Tibial nerve (tissue), 4 donors: ENCODE data around the gene KATNAL2. TPM values are rescaled to one million over a fixed set of nuclear protein-coding genes. Genes with fewer than 3 reads are reported as not detected.

ENCODE experiments used
- DNase-seq, 2 donors: peaks; one replicate each; pipeline ENCODE4 v3.0.0-alpha.2; 2019; ENCODE audit warnings: low spot score in 2 of 2
- H3K27ac ChIP-seq, 4 donors: fragments of 200-600 bp; sonication (generic) in 3 of 4; one replicate each; pipeline ENCODE4 v1.5.1; 2017 to 2019; ENCODE audit warnings: mild to moderate bottlenecking in 1 of 4
- H3K27me3 ChIP-seq, 2 donors: fragments of 200-600 bp; sonication (generic) in 1 of 2; one replicate each; pipeline versions ENCODE4 v1.5.1 to v1.6.0; 2017 to 2019
- H3K36me3 ChIP-seq, 3 donors: fragments of 200-600 bp; sonication (generic); one replicate each; pipeline ENCODE4 v1.5.1; 2018 to 2019
- H3K4me1 ChIP-seq, 4 donors: fragments of 200-600 bp; sonication (generic) in 3 of 4; one replicate each; pipeline ENCODE4 v1.5.1; 2017 to 2019
- H3K4me3 ChIP-seq, 4 donors: fragments of 200-600 bp; sonication (generic) in 3 of 4; one replicate each; pipeline ENCODE4 v1.5.1; 2017 to 2019; ENCODE audit warnings: mild to moderate bottlenecking in 1 of 4, moderate library complexity in 1 of 4
- H3K9me3 ChIP-seq, 4 donors: fragments of 200-600 bp; sonication (generic) in 3 of 4; one replicate each; pipeline ENCODE4 v1.5.1; 2017 to 2019
- EP300 ChIP-seq, 2 donors: sonication (generic); formaldehyde crosslinking; IDR thresholded peaks; one replicate each; pipeline ENCODE4 v1.6.1; 2017; ENCODE audit warnings: antibody characterized with exemption in 2 of 2, mild to moderate bottlenecking in 1 of 2
- POLR2A ChIP-seq, 2 donors: fragments of 450-650 bp; IDR thresholded peaks; one replicate each; pipeline ENCODE4 v1.6.1; 2017; ENCODE audit warnings: antibody characterized with exemption in 2 of 2, mild to moderate bottlenecking in 2 of 2, moderate library complexity in 2 of 2
- WGBS, 2 donors: methylation state at CpG; one replicate each; pipeline ENCODE4 v1.1.5; 2018; 5-methylcytosine and 5-hydroxymethylcytosine counted together
- small RNA-seq: library from RNA; depleted of rRNA; stranded (forward); fragments of <200 nt; gene quantifications from one replicate; pipeline ENCODE3, GENCODE V24; 2016
- total RNA-seq, 4 donors: library from RNA; depleted of rRNA; stranded (reverse); fragments of >200 nt; gene quantifications; one replicate each; pipeline ENCODE4 v1.1.0, GENCODE V29; 2016
- TF ChIP-seq, protein P1 (sequence below), 5 experiments: fragments of 200-600 bp in 3 of 5; fragments of 450-650 bp in 2 of 5; sonication (generic) in 3 of 5; IDR thresholded peaks; one replicate each; pipeline ENCODE4 v1.5.1; 2016 to 2019; ENCODE audit warnings: antibody characterized with exemption in 5 of 5, mild to moderate bottlenecking in 3 of 5, moderate library complexity in 2 of 5

The KATNAL2 gene
- total RNA-seq, 4 donors from 2014 or later, result 2.4 to 11.7 (median 7.8) TPM

DNA sequence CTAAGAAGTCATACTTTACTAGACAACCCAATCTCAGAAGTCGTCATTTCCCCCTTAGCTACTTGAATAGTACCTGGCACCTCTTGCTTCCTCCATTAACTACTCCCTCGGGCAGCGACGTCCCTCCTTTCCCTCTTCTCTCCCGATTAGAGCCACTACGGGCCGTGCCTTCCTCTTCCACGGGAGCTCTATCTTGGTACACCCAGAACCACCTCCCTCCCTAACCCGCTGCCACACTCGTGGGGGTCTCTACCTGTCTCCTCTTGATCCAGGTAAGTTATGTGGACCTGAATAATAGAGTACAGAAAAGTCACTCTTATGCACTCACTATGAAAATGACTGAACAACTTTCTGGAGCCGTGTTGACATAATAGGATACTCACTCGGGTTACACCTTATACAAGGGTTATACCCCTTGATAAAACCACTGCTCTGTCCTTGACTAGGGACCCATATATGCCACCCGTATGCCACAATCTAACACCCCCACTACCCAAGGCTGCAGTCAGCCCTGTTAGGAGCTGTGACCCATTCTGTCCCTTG lies 233.5 kb downstream of the KATNAL2 start:
- H3K27me3 ChIP-seq, result no peaks in the 10 kb centered on the region
- peaks cover 0 to 29% (median 0%) of the 10 kb centered on the region in 3 donors for H3K36me3 ChIP-seq
- H3K9me3 ChIP-seq, result no peaks in the 10 kb centered on the region
- 9 to 12% methylated on average over 13 of the region's 13 CpGs for WGBS, 2 donors
- H3K27ac ChIP-seq, result peak overlapping the region; percentile 67 to 93 (median 87)
- TF ChIP-seq POLR2A (IDR thresholded peaks at IDR 0.05) (no peak), EP300 (IDR thresholded peaks at IDR 0.05) (no peak)
- TF ChIP-seq, protein P1, sequence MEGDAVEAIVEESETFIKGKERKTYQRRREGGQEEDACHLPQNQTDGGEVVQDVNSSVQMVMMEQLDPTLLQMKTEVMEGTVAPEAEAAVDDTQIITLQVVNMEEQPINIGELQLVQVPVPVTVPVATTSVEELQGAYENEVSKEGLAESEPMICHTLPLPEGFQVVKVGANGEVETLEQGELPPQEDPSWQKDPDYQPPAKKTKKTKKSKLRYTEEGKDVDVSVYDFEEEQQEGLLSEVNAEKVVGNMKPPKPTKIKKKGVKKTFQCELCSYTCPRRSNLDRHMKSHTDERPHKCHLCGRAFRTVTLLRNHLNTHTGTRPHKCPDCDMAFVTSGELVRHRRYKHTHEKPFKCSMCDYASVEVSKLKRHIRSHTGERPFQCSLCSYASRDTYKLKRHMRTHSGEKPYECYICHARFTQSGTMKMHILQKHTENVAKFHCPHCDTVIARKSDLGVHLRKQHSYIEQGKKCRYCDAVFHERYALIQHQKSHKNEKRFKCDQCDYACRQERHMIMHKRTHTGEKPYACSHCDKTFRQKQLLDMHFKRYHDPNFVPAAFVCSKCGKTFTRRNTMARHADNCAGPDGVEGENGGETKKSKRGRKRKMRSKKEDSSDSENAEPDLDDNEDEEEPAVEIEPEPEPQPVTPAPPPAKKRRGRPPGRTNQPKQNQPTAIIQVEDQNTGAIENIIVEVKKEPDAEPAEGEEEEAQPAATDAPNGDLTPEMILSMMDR (IDR thresholded peaks at IDR 0.05), result no peak
- peak overlapping the region; percentile 53 to 75 (median 71) for H3K4me3 ChIP-seq
- no peak for DNase-seq
- H3K4me1 ChIP-seq, result peaks cover 0 to 30% (median 3%) of the 10 kb centered on the region in 4 donors

DNA sequence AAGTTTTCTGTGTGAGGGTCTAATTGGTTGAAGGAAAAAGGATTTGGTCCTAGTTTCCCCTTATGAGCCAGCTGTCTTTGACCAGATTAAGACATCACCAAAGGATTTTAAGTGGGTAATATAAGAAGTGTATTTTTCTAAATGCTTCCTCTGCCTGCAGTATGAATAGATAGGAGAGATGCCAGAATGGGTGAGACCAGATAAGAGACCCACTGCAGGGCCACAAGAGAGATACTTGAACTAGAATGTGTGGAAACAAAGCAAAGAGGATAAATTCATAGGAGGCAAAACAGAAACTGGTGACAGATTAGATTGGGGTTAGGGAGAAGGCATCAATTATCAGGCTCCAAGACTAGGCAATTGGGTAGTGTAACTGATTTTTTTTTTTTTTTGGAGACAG lies 234.0 kb downstream of the KATNAL2 start:
- no peak for DNase-seq
- no peaks in the 10 kb centered on the region for H3K27me3 ChIP-seq
- H3K9me3 ChIP-seq, result no peaks in the 10 kb centered on the region
- H3K36me3 ChIP-seq, result peaks cover 0 to 30% (median 0%) of the 10 kb centered on the region in 3 donors
- peak overlapping the region in 2 of 4 donors; percentile 72 to 75 for H3K4me3 ChIP-seq
- peaks cover 0 to 30% (median 3%) of the 10 kb centered on the region in 4 donors for H3K4me1 ChIP-seq
- H3K27ac ChIP-seq, result peak overlapping the region in 3 of 4 donors; percentile 83 to 93 (median 91)
- TF ChIP-seq POLR2A (IDR thresholded peaks at IDR 0.05), result no peak
- TF ChIP-seq, protein P1 (IDR thresholded peaks at IDR 0.05), result no peak
- no peak for TF ChIP-seq EP300 (IDR thresholded peaks at IDR 0.05)

Small RNA genes lying within 50 kb of the gene (small RNA-seq; reads per million reads assigned to genes)
- not detected for gene AC012254.4

Other genes starting within 250 kb of the KATNAL2 start
- not detected for gene ST8SIA5, start 160.5 kb upstream of the KATNAL2 start, total RNA-seq
- gene PIAS2, start 95 bp upstream of the KATNAL2 start, total RNA-seq, result 10 to 100 TPM; 18.8 to 25.3 (median 22.0) TPM
- gene ELOA2, start 118.0 kb downstream of the KATNAL2 start, total RNA-seq, result not detected
- gene HDHD2, start 232.9 kb downstream of the KATNAL2 start, total RNA-seq, result 10 to 100 TPM; 16.5 to 44.4 (median 29.6) TPM